Activated CD8-positive, alpha-beta memory T cell treated with anti-CD3 and anti-CD28 coated beads, Interleukin-2, amount 50 U/mL, for 1 hour (primary cell): Measurements from ENCODE around the gene FARSB.
"Not testable (repeated sequence)": the region's sequence is repeated elsewhere in the genome, so short reads cannot be mapped to it uniquely, and the experiment has no call there.

Experiments used
- DNase-seq: peaks from one replicate; pipeline ENCODE4 v3.0.0-alpha.2; 2020; ENCODE audit errors: extremely low read depth

FARSB gene

GRCh38 chr2:222655787-222656525, at the start of gene FARSB:
Gene FARSB (minus strand): TSS chr2:222656092. CDS start chr2:222656073, 19 bp downstream.
- DNase-seq = peak; percentile 87

- no peak for DNase-seq
Observed at GRCh38 chr2:222703886-222704285, 48.0 kb upstream of the FARSB start.

GRCh38 chr2:222703091-222703490, 47.2 kb upstream of the FARSB start:
- no peak for DNase-seq

GRCh38 chr2:222701721-222702131, 45.8 kb upstream of the FARSB start:
- no peak for DNase-seq

- no peak for DNase-seq
Observed at GRCh38 chr2:222701233-222701632, 45.3 kb upstream of the FARSB start.

GRCh38 chr2:222698276-222698675, 42.4 kb upstream of the FARSB start:
- no peak for DNase-seq

- no peak for DNase-seq
Observed at GRCh38 chr2:222693837-222694236, 37.9 kb upstream of the FARSB start.

- not testable (repeated sequence) for DNase-seq
Observed at GRCh38 chr2:222693413-222693812, 37.5 kb upstream of the FARSB start.

- peak; percentile 30 for DNase-seq
Observed at GRCh38 chr2:222690564-222691200, 34.8 kb upstream of the FARSB start.

GRCh38 chr2:222689322-222689721, 33.4 kb upstream of the FARSB start:
- DNase-seq = no peak

GRCh38 chr2:222688917-222689316, 33.0 kb upstream of the FARSB start:
- no peak for DNase-seq

GRCh38 chr2:222686086-222686750, 30.3 kb upstream of the FARSB start:
- no peak for DNase-seq

GRCh38 chr2:222683805-222684204, 27.9 kb upstream of the FARSB start:
- no peak for DNase-seq

- no peak for DNase-seq
Observed at GRCh38 chr2:222677981-222678380, 22.1 kb upstream of the FARSB start.

- no peak for DNase-seq
Observed at GRCh38 chr2:222673883-222674282, 18.0 kb upstream of the FARSB start.

GRCh38 chr2:222673273-222673672, 17.4 kb upstream of the FARSB start:
- no peak for DNase-seq

GRCh38 chr2:222672068-222672401, 16.1 kb upstream of the FARSB start:
- no peak for DNase-seq

GRCh38 chr2:222671259-222672067, 15.6 kb upstream of the FARSB start, which contains the start of gene MOGAT1:
Gene MOGAT1 (plus strand): TSS chr2:222671658. CDS start chr2:222671786, 128 bp downstream.
- DNase-seq = no peak

- no peak for DNase-seq
Observed at GRCh38 chr2:222670191-222671038, 14.5 kb upstream of the FARSB start.

GRCh38 chr2:222669353-222669752, 13.5 kb upstream of the FARSB start:
- no peak for DNase-seq
